ENCODE measurements around the gene LGALS3BP. TPM values are rescaled to one million over a fixed set of nuclear protein-coding genes. Genes with fewer than 3 reads are reported as not detected.

The LGALS3BP gene
- total RNA-seq, 1 experiment from 2014 or later = 747 TPM

GRCh38 chr17:78973792-78974520 is 5.8 kb downstream of the LGALS3BP start:
- Mint-ChIP-seq H3K4me3 (ENCODE audit: low read depth, unreplicated experiment) (no peak overlapping the region), H3K9me3 (ENCODE audit: low read depth, unreplicated experiment) (no peaks in the 10 kb centered on the region), H3K27ac (ENCODE audit: unreplicated experiment) (no peak overlapping the region), H3K4me1 (ENCODE audit: low read depth, unreplicated experiment) (peaks cover 32% of the 10 kb centered on the region), H3K27me3 (ENCODE audit: unreplicated experiment) (no peaks in the 10 kb centered on the region), H3K36me3 (ENCODE audit: insufficient read depth, unreplicated experiment) (peaks cover 91% of the 10 kb centered on the region)
- no TSS peak for BruUV-seq (replicated peaks)
- DNase-seq = no peak
- TF ChIP-seq, protein P1, sequence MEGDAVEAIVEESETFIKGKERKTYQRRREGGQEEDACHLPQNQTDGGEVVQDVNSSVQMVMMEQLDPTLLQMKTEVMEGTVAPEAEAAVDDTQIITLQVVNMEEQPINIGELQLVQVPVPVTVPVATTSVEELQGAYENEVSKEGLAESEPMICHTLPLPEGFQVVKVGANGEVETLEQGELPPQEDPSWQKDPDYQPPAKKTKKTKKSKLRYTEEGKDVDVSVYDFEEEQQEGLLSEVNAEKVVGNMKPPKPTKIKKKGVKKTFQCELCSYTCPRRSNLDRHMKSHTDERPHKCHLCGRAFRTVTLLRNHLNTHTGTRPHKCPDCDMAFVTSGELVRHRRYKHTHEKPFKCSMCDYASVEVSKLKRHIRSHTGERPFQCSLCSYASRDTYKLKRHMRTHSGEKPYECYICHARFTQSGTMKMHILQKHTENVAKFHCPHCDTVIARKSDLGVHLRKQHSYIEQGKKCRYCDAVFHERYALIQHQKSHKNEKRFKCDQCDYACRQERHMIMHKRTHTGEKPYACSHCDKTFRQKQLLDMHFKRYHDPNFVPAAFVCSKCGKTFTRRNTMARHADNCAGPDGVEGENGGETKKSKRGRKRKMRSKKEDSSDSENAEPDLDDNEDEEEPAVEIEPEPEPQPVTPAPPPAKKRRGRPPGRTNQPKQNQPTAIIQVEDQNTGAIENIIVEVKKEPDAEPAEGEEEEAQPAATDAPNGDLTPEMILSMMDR (IDR thresholded peaks at IDR 0.05; ENCODE audit: unreplicated experiment) = no peak
- CTCF ChIA-PET = no interaction called here
- intact Hi-C loops (cut with micrococcal nuclease; ENCODE audit: unreplicated experiment) = loop anchor here (5.0 kb wide), 1 partner anchor 107 kb away; no protein-coding TSS in a partner anchor

DNA sequence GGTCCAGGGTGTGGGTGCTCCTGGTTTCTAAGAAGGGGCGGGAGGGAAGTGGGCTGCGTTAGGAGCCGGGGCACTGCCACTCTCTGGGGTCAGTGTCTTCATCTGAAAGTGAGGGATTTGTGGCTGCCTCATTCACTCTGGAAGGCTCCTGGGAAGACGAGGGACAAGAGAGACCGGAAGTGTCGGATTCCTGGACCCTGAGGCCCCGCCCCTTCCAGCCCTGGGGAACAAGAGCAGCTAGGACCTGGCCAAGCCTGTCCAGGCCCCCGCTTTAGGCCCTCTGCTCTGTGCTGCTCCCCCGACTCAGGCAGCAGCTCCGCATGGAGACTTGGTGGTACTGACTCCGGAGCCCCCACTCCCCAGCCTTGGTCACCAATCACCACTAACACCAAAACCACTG is 6.5 kb downstream of the LGALS3BP start:
- Mint-ChIP-seq H3K27ac (ENCODE audit: unreplicated experiment) (no peak overlapping the region), H3K27me3 (ENCODE audit: unreplicated experiment) (no peaks in the 10 kb centered on the region), H3K9me3 (ENCODE audit: low read depth, unreplicated experiment) (no peaks in the 10 kb centered on the region), H3K36me3 (ENCODE audit: insufficient read depth, unreplicated experiment) (peaks cover 92% of the 10 kb centered on the region), H3K4me1 (ENCODE audit: low read depth, unreplicated experiment) (peaks cover 32% of the 10 kb centered on the region), H3K4me3 (ENCODE audit: low read depth, unreplicated experiment) (no peak overlapping the region)
- no peak for DNase-seq
- CTCF ChIA-PET = interaction anchor here (0.6 kb wide), 1 partner anchor 98 kb away, joined by 5 read pairs; no protein-coding TSS in a partner anchor
- intact Hi-C loops (cut with micrococcal nuclease; ENCODE audit: unreplicated experiment) = loop anchor here (5.0 kb wide), 1 partner anchor 106 kb away; no protein-coding TSS in a partner anchor
- TF ChIP-seq, protein P1 (IDR thresholded peaks at IDR 0.05; ENCODE audit: unreplicated experiment) = no peak
- no TSS peak for BruUV-seq (replicated peaks)

DNA sequence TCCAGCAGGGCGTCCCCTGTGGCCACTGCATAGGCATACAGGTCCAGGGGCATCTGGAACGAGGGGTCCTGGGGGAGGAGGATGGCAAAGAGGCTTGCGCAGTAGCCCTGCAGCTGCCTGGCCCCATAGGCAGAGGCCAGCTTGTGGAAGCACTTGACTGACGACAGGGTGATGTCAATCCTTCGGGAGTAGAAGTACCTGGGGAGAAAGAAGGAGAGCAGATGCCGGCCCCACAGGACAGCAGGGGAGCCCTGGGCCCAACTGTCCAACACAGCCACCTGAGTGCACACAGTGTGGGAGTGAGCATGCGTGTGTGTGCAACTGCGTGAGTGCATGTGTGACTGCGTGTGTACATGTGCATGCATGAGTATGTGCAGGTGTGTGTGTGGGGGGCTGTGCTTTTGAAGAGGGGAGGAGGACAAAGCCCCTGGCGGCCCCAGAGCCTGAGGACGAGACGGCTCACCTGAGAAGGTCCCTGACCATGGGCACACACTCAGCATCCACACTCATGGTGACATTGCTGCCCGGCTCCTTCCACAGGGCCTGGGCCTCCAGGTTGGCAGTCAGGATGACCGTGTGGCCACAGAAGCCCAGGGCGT is 7.1 kb downstream of the LGALS3BP start:
- intact Hi-C loops (cut with micrococcal nuclease; ENCODE audit: unreplicated experiment) = loop anchor here (5.0 kb wide), 1 partner anchor 105 kb away; no protein-coding TSS in a partner anchor
- DNase-seq = no peak
- Mint-ChIP-seq H3K9me3 (ENCODE audit: low read depth, unreplicated experiment) (no peaks in the 10 kb centered on the region), H3K27ac (ENCODE audit: unreplicated experiment) (peak overlapping the region; percentile 80), H3K4me1 (ENCODE audit: low read depth, unreplicated experiment) (peaks cover 27% of the 10 kb centered on the region), H3K27me3 (ENCODE audit: unreplicated experiment) (no peaks in the 10 kb centered on the region), H3K36me3 (ENCODE audit: insufficient read depth, unreplicated experiment) (peaks cover 92% of the 10 kb centered on the region), H3K4me3 (ENCODE audit: low read depth, unreplicated experiment) (no peak overlapping the region)
- CTCF ChIA-PET = interaction anchor here (0.6 to 1.6 kb wide), 3 partner anchors 11 to 98 kb away, joined by 3 to 5 read pairs (median 5); no protein-coding TSS in a partner anchor
- TF ChIP-seq, protein P1 (IDR thresholded peaks at IDR 0.05; ENCODE audit: unreplicated experiment) = no peak
- no TSS peak for BruUV-seq (replicated peaks)

GRCh38 chr17:78971756-78972506 is 7.8 kb downstream of the LGALS3BP start:
- CTCF ChIA-PET = interaction anchor here (0.7 to 2.2 kb wide), 6 partner anchors 11 to 106 kb away, joined by 3 to 15 read pairs (median 4); no protein-coding TSS in a partner anchor
- Mint-ChIP-seq H3K4me3 (ENCODE audit: low read depth, unreplicated experiment) (no peak overlapping the region), H3K9me3 (ENCODE audit: low read depth, unreplicated experiment) (no peaks in the 10 kb centered on the region), H3K27ac (ENCODE audit: unreplicated experiment) (peak overlapping the region; percentile 80), H3K36me3 (ENCODE audit: insufficient read depth, unreplicated experiment) (peaks cover 92% of the 10 kb centered on the region), H3K27me3 (ENCODE audit: unreplicated experiment) (no peaks in the 10 kb centered on the region), H3K4me1 (ENCODE audit: low read depth, unreplicated experiment) (peaks cover 20% of the 10 kb centered on the region)
- no peak for DNase-seq
- BruUV-seq (replicated peaks) = no TSS peak
- intact Hi-C loops (cut with micrococcal nuclease; ENCODE audit: unreplicated experiment) = loop anchor here (5.0 kb wide), 1 partner anchor 105 kb away; no protein-coding TSS in a partner anchor
- TF ChIP-seq, protein P1 (IDR thresholded peaks at IDR 0.05; ENCODE audit: unreplicated experiment) = no peak
